CD4-positive, alpha-beta T cell treated with Interleukin-1 beta for 1 hour (primary cell): ENCODE results near the gene NKX2-2.

Source experiments
- DNase-seq, 2 donors: peaks; one replicate each; pipeline ENCODE4 v3.0.0-alpha.2; 2020 to 2022

NKX2-2 gene

GRCh38 chr20:21513881-21514540, at the start of gene NKX2-2:
NKX2-2 (minus strand) TSS chr20:21514064; CDS start chr20:21513669, 395 bp downstream.
- DNase-seq = no peak

GRCh38 chr20:21562656-21563055, 48.8 kb upstream of the NKX2-2 start:
- no peak for DNase-seq

GRCh38 chr20:21559305-21559704, 45.4 kb upstream of the NKX2-2 start:
- no peak for DNase-seq

GRCh38 chr20:21557241-21558020, 43.6 kb upstream of the NKX2-2 start:
- DNase-seq = peak in 1 of 2 donors; percentile 51

GRCh38 chr20:21556398-21556797, 42.5 kb upstream of the NKX2-2 start:
- no peak for DNase-seq

GRCh38 chr20:21555470-21556120, 41.7 kb upstream of the NKX2-2 start:
- no peak for DNase-seq

- no peak for DNase-seq
These were observed 41.1 kb upstream of the NKX2-2 start for GRCh38 chr20:21554985-21555384.

- no peak for DNase-seq
These were observed 40.6 kb upstream of the NKX2-2 start for GRCh38 chr20:21554376-21554890.

- DNase-seq = no peak
These were observed 36.7 kb upstream of the NKX2-2 start for GRCh38 chr20:21550587-21550986.

GRCh38 chr20:21548390-21549035, 34.6 kb upstream of the NKX2-2 start:
- peak; percentile 53 to 76 for DNase-seq

GRCh38 chr20:21546355-21546754, 32.5 kb upstream of the NKX2-2 start:
- DNase-seq = no peak

- no peak for DNase-seq
These were observed 25.6 kb upstream of the NKX2-2 start for GRCh38 chr20:21539512-21539911.

- no peak for DNase-seq
These were observed 21.0 kb upstream of the NKX2-2 start for GRCh38 chr20:21534886-21535285.

GRCh38 chr20:21534453-21534852, 20.6 kb upstream of the NKX2-2 start:
- DNase-seq = no peak

- peak in 1 of 2 donors; percentile 30 for DNase-seq
These were observed 16.0 kb upstream of the NKX2-2 start for GRCh38 chr20:21529863-21530262.

GRCh38 chr20:21528870-21529269, 15.0 kb upstream of the NKX2-2 start:
- no peak for DNase-seq

GRCh38 chr20:21527908-21528307, 14.0 kb upstream of the NKX2-2 start:
- DNase-seq = no peak

GRCh38 chr20:21526776-21527175, 12.9 kb upstream of the NKX2-2 start:
- no peak for DNase-seq

GRCh38 chr20:21523895-21524294, 10.0 kb upstream of the NKX2-2 start:
- no peak for DNase-seq

- DNase-seq = no peak
These were observed 9.5 kb upstream of the NKX2-2 start for GRCh38 chr20:21523281-21523868.

- no peak for DNase-seq
These were observed 8.8 kb upstream of the NKX2-2 start for GRCh38 chr20:21522481-21523280.
